ENCODE measurements around the gene AURKAIP1. TPM values are rescaled to one million over a fixed set of nuclear protein-coding genes. Genes with fewer than 3 reads are reported as not detected.
"Not testable (repeated sequence)": the region's sequence is repeated elsewhere in the genome, so short reads cannot be mapped to it uniquely, and the experiment has no call there.

Gene AURKAIP1
- total RNA-seq, 1 donor from 2014 or later: 93.5 TPM

GRCh38 chr1:1421147-1421906 lies 46.3 kb upstream of the AURKAIP1 start, which contains the start of gene ANKRD65:
Gene ANKRD65 (minus strand): TSS chr1:1421276. CDS start chr1:1421005, 271 bp downstream.
- peak; percentile 67 for DNase-seq (ENCODE audit: low read depth)
- peak within 1 kb of the TSS; percentile 39 for H3K4me3 ChIP-seq (ENCODE audit: low read depth, low read length)
- H3K27me3 ChIP-seq (ENCODE audit: control insufficient read depth, insufficient read depth, low read length): no peaks in the 10 kb centered on the region
- no peak for FAIRE-seq
- no peak for TF ChIP-seq CTCF (IDR thresholded peaks at IDR 0.05; ENCODE audit: insufficient read depth, low read length, severe bottlenecking)
- H3K36me3 ChIP-seq (ENCODE audit: control insufficient read depth, insufficient read depth, low read length): no peaks in the 10 kb centered on the region

- Histone ChIP-seq H3K27me3 (ENCODE audit: control insufficient read depth, insufficient read depth, low read length) (no peaks in the 10 kb centered on the region), H3K4me3 (ENCODE audit: low read depth, low read length) (peak overlapping the region; percentile 39), H3K36me3 (ENCODE audit: control insufficient read depth, insufficient read depth, low read length) (no peaks in the 10 kb centered on the region)
- FAIRE-seq (no peak), DNase-seq (ENCODE audit: low read depth) (no peak)
- TF ChIP-seq CTCF (IDR thresholded peaks at IDR 0.05; ENCODE audit: insufficient read depth, low read length, severe bottlenecking): no peak
Measured at GRCh38 chr1:1420654-1421141, 45.7 kb upstream of the AURKAIP1 start.

GRCh38 chr1:1419813-1420653 lies 45.0 kb upstream of the AURKAIP1 start:
- Histone ChIP-seq H3K4me3 (ENCODE audit: low read depth, low read length) (peak overlapping the region; percentile 39), H3K36me3 (ENCODE audit: control insufficient read depth, insufficient read depth, low read length) (no peaks in the 10 kb centered on the region), H3K27me3 (ENCODE audit: control insufficient read depth, insufficient read depth, low read length) (no peaks in the 10 kb centered on the region)
- no peak for DNase-seq (ENCODE audit: low read depth)
- no peak for FAIRE-seq
- no peak for TF ChIP-seq CTCF (IDR thresholded peaks at IDR 0.05; ENCODE audit: insufficient read depth, low read length, severe bottlenecking)

GRCh38 chr1:1419363-1419812 lies 44.4 kb upstream of the AURKAIP1 start:
- TF ChIP-seq CTCF (IDR thresholded peaks at IDR 0.05; ENCODE audit: insufficient read depth, low read length, severe bottlenecking): no peak
- DNase-seq (ENCODE audit: low read depth): no peak
- H3K36me3 ChIP-seq (ENCODE audit: control insufficient read depth, insufficient read depth, low read length): no peaks in the 10 kb centered on the region
- FAIRE-seq: no peak
- peak overlapping the region; percentile 39 for H3K4me3 ChIP-seq (ENCODE audit: low read depth, low read length)
- no peaks in the 10 kb centered on the region for H3K27me3 ChIP-seq (ENCODE audit: control insufficient read depth, insufficient read depth, low read length)

GRCh38 chr1:1418464-1419362 lies 43.7 kb upstream of the AURKAIP1 start:
- Histone ChIP-seq H3K27me3 (ENCODE audit: control insufficient read depth, insufficient read depth, low read length) (no peaks in the 10 kb centered on the region), H3K36me3 (ENCODE audit: control insufficient read depth, insufficient read depth, low read length) (no peaks in the 10 kb centered on the region), H3K4me3 (ENCODE audit: low read depth, low read length) (no peak overlapping the region)
- TF ChIP-seq CTCF (IDR thresholded peaks at IDR 0.05; ENCODE audit: insufficient read depth, low read length, severe bottlenecking): no peak
- FAIRE-seq: no peak
- no peak for DNase-seq (ENCODE audit: low read depth)

GRCh38 chr1:1417825-1418463 lies 42.9 kb upstream of the AURKAIP1 start:
- not testable (repeated sequence) for H3K36me3 ChIP-seq (ENCODE audit: control insufficient read depth, insufficient read depth, low read length); DNase-seq (ENCODE audit: low read depth); FAIRE-seq; H3K27me3 ChIP-seq (ENCODE audit: control insufficient read depth, insufficient read depth, low read length); H3K4me3 ChIP-seq (ENCODE audit: low read depth, low read length)

- peak; percentile 41 for DNase-seq (ENCODE audit: low read depth)
- FAIRE-seq; H3K36me3 ChIP-seq (ENCODE audit: control insufficient read depth, insufficient read depth, low read length); H3K4me3 ChIP-seq (ENCODE audit: low read depth, low read length); H3K27me3 ChIP-seq (ENCODE audit: control insufficient read depth, insufficient read depth, low read length): not testable (repeated sequence)
Measured at GRCh38 chr1:1417396-1417795, 42.4 kb upstream of the AURKAIP1 start.
